Ovary (tissue), 3 donors: ENCODE data around the gene PPP4R3C.

Source experiments
- EP300 ChIP-seq: sonication (generic); formaldehyde crosslinking; IDR thresholded peaks from one replicate; pipeline ENCODE4 v1.6.1; 2017; ENCODE audit warnings: antibody characterized with exemption
- POLR2A ChIP-seq: fragments of 450-650 bp; IDR thresholded peaks from one replicate; pipeline ENCODE4 v1.6.1; 2017; ENCODE audit warnings: antibody characterized with exemption, mild to moderate bottlenecking, moderate library complexity
- TF ChIP-seq, protein P1 (sequence below), 3 donors: fragments of 450-650 bp in 2 of 3; fragments of 200-600 bp in 1 of 3; IDR thresholded peaks; one replicate each; pipeline versions ENCODE4 v1.5.1 to v1.8.0; 2016 to 2022; ENCODE audit warnings: antibody characterized with exemption in 3 of 3, mild to moderate bottlenecking in 1 of 3
- donor health status: DM: no; HTN: no; CAD: no.

DNA sequence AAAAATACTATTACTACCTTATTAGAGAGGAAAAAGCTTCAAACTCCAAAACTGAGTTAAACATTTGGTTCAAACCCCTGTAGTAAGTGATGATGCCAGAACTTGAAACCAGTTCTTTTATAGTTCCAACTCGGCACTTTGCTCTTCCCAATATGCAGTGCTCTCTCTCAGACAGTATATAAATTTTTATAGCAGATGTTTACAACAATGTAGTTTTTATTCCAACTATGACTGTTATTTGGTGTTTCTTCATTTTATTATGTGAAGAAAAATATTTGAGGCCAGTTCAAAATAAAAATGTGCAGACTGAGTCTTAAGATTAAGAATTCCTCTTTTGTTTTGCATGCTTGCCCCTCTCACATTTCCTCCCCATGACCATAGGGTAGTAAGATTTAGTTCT lies 2.9 kb upstream of the PPP4R3C start:
- TF ChIP-seq POLR2A (no peak), EP300 (no peak)
- TF ChIP-seq, protein P1, sequence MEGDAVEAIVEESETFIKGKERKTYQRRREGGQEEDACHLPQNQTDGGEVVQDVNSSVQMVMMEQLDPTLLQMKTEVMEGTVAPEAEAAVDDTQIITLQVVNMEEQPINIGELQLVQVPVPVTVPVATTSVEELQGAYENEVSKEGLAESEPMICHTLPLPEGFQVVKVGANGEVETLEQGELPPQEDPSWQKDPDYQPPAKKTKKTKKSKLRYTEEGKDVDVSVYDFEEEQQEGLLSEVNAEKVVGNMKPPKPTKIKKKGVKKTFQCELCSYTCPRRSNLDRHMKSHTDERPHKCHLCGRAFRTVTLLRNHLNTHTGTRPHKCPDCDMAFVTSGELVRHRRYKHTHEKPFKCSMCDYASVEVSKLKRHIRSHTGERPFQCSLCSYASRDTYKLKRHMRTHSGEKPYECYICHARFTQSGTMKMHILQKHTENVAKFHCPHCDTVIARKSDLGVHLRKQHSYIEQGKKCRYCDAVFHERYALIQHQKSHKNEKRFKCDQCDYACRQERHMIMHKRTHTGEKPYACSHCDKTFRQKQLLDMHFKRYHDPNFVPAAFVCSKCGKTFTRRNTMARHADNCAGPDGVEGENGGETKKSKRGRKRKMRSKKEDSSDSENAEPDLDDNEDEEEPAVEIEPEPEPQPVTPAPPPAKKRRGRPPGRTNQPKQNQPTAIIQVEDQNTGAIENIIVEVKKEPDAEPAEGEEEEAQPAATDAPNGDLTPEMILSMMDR (IDR thresholded peaks at IDR 0.05), result no peak
